ENCODE measurements around the gene ARMC9.
"Not testable (repeated sequence)": the region's sequence is repeated elsewhere in the genome, so short reads cannot be mapped to it uniquely, and the experiment has no call there.

ARMC9 gene

DNA sequence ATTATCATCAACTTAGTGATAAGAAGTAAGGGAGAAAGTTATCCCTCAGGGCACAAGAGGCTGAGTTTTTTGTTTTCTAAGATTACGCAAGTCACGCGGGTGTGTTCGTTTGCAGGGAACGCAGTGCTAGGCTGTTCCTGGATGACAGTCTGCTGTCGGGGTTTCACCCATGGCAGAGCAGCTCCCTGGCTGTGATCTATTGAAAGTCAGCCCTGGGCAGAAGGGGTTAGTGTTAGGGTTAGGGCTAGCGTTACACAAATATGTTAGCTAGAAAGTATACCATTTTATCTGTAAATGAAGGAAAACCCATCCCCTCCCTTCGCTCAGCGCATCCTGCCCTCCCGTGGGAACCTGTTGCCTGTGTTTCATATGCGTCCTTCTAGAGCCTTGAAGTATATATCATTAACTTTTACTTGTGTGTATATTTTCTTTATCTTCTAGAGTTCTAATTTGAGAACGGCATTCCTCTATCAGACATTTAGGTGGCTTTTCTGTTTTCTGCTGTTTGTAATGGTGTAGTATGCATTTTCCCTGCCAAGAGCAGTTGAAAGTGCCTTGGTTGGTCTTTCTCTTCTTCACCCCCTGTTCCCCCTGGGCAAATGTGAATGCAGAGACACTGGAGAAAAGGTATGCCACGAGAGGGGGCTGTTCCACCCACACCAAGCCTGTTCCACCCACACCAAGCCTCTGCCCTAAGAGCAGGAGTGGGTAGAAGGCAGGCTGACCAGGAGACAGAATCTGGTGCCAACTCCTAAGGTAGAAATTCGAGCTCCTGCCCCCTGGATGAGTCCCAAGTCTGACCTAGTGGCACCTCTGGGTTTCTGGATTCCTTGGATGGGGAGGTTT, 47.0 kb downstream of the ARMC9 start:
- ATAC-seq, result peak; percentile 55
- TF ChIP-seq ZNF8 (CRISPR knock-in tag; IDR thresholded peaks at IDR 0.05), result no peak
- TF ChIP-seq ISL1 (CRISPR knock-in tag; IDR thresholded peaks at IDR 0.05), result no peak
- TF ChIP-seq, protein P1, sequence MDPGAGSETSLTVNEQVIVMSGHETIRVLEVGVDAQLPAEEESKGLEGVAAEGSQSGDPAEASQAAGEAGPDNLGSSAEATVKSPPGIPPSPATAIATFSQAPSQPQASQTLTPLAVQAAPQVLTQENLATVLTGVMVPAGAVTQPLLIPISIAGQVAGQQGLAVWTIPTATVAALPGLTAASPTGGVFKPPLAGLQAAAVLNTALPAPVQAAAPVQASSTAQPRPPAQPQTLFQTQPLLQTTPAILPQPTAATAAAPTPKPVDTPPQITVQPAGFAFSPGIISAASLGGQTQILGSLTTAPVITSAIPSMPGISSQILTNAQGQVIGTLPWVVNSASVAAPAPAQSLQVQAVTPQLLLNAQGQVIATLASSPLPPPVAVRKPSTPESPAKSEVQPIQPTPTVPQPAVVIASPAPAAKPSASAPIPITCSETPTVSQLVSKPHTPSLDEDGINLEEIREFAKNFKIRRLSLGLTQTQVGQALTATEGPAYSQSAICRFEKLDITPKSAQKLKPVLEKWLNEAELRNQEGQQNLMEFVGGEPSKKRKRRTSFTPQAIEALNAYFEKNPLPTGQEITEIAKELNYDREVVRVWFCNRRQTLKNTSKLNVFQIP (CRISPR knock-in tag; IDR thresholded peaks at IDR 0.05; ENCODE audit: borderline replicate concordance, low read depth), result no peak
- TF ChIP-seq, protein P2, sequence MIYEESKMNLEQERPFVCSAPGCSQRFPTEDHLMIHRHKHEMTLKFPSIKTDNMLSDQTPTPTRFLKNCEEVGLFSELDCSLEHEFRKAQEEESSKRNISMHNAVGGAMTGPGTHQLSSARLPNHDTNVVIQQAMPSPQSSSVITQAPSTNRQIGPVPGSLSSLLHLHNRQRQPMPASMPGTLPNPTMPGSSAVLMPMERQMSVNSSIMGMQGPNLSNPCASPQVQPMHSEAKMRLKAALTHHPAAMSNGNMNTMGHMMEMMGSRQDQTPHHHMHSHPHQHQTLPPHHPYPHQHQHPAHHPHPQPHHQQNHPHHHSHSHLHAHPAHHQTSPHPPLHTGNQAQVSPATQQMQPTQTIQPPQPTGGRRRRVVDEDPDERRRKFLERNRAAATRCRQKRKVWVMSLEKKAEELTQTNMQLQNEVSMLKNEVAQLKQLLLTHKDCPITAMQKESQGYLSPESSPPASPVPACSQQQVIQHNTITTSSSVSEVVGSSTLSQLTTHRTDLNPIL (CRISPR knock-in tag; IDR thresholded peaks at IDR 0.05; ENCODE audit: low read depth), result no peak

DNA sequence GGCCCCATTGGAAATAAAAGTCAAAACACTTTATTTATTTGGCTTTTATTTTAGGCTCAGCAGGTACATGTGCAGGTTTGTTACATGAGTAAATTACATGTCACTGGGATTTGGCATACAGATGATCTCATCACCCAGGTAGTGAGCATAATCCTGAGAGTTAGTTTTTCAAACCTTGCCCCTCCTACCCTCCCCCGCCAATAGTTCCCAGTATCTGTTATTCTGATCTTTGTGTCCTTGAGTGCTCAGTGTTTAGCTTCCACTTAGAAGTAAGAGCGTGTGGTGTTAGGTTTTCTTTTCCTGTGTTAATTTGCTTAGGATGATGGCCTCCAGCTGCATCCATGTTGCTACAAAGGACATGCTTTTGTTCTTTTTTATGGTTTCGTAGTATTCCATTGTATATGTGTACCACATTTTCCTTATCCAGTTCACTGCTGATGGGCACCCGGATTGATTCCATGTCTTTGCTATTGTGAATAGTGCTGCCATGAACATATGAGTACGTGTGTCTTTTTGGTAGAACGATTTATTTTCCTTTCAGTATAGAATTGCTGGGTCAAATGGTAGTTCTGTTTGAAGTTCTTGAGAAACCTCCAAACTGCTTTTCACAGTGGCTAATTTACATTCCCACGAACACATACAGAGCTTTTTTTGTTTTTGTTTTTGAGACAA, 47.9 kb downstream of the ARMC9 start:
- ATAC-seq, result no peak
- TF ChIP-seq ZNF8 (CRISPR knock-in tag; IDR thresholded peaks at IDR 0.05), result peak; percentile 89
- TF ChIP-seq TCF4 (CRISPR knock-in tag; IDR thresholded peaks at IDR 0.05; ENCODE audit: borderline replicate concordance), result no peak
- no peak for TF ChIP-seq ZC3H10 (CRISPR knock-in tag; IDR thresholded peaks at IDR 0.05)
- TF ChIP-seq RARB (CRISPR knock-in tag; IDR thresholded peaks at IDR 0.05), result no peak
- TF ChIP-seq ARNTL (CRISPR knock-in tag; IDR thresholded peaks at IDR 0.05; ENCODE audit: borderline replicate concordance, low read depth), result no peak
- no peak for TF ChIP-seq ISL1 (CRISPR knock-in tag; IDR thresholded peaks at IDR 0.05)
- TF ChIP-seq, protein P1 (CRISPR knock-in tag; IDR thresholded peaks at IDR 0.05; ENCODE audit: borderline replicate concordance, low read depth), result no peak

DNA sequence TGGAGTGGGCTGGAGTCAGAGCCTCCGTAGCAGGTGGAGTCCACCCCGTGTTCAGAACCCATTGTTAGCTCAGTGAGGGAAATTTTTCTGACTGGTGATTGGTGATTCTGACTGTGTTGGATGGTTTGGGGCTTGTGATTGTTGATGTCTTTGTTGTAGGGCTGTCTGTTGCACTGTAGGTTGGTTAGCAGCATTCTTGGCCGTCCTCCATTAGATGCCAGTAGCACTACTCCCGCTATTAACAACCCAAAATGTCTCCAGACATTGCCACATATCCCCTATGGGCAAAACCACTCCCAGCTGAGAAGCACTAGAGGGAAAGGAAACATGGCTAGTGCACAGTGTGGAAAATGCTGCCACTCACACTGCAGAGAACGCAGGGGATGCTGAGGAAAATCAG, 51.7 kb downstream of the ARMC9 start:
- no peak for TF ChIP-seq SNAI2 (CRISPR knock-in tag; IDR thresholded peaks at IDR 0.05)
- no peak for TF ChIP-seq ZFP30 (CRISPR knock-in tag; IDR thresholded peaks at IDR 0.05)
- ATAC-seq, result no peak

DNA sequence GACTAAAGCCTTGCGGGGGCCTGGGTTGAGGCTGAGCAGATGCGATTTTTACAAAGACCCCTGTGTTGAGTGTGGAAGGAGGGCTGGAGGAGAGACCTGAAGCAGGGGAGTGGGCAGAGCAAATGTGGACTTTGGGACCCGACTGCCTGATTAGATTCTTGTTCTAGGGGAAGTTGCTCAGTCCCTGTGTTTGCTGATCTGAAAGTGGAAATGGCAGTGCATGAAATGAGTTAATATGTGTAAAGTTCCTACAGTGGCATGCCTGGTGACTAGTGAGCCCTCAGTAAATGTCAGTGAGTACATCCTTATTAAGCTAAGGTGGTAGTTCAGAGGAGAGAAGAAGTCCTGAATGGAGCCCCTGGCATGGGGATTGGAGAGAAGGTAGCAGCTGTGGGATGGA, 52.3 kb downstream of the ARMC9 start:
- no peak for ATAC-seq
- TF ChIP-seq ZNF70 (CRISPR knock-in tag; IDR thresholded peaks at IDR 0.05), result no peak
- TF ChIP-seq, protein P3, sequence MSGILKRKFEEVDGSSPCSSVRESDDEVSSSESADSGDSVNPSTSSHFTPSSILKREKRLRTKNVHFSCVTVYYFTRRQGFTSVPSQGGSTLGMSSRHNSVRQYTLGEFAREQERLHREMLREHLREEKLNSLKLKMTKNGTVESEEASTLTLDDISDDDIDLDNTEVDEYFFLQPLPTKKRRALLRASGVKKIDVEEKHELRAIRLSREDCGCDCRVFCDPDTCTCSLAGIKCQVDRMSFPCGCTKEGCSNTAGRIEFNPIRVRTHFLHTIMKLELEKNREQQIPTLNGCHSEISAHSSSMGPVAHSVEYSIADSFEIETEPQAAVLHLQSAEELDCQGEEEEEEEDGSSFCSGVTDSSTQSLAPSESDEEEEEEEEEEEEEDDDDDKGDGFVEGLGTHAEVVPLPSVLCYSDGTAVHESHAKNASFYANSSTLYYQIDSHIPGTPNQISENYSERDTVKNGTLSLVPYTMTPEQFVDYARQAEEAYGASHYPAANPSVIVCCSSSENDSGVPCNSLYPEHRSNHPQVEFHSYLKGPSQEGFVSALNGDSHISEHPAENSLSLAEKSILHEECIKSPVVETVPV (CRISPR knock-in tag; IDR thresholded peaks at IDR 0.05), result no peak
- TF ChIP-seq BACH2 (CRISPR knock-in tag; IDR thresholded peaks at IDR 0.05; ENCODE audit: borderline replicate concordance), result no peak
- TF ChIP-seq ESRRG (CRISPR knock-in tag; IDR thresholded peaks at IDR 0.05), result no peak
- TF ChIP-seq RARB (CRISPR knock-in tag; IDR thresholded peaks at IDR 0.05), result no peak
- TF ChIP-seq ZFP3 (CRISPR knock-in tag; IDR thresholded peaks at IDR 0.05), result no peak
- TF ChIP-seq ARNTL (CRISPR knock-in tag; IDR thresholded peaks at IDR 0.05; ENCODE audit: borderline replicate concordance, low read depth), result no peak
- TF ChIP-seq ZNF8 (CRISPR knock-in tag; IDR thresholded peaks at IDR 0.05), result no peak
- TF ChIP-seq ISL1 (CRISPR knock-in tag; IDR thresholded peaks at IDR 0.05), result no peak
- TF ChIP-seq TCF4 (CRISPR knock-in tag; IDR thresholded peaks at IDR 0.05; ENCODE audit: borderline replicate concordance), result no peak
- TF ChIP-seq GLIS3 (CRISPR knock-in tag; IDR thresholded peaks at IDR 0.05), result no peak

DNA sequence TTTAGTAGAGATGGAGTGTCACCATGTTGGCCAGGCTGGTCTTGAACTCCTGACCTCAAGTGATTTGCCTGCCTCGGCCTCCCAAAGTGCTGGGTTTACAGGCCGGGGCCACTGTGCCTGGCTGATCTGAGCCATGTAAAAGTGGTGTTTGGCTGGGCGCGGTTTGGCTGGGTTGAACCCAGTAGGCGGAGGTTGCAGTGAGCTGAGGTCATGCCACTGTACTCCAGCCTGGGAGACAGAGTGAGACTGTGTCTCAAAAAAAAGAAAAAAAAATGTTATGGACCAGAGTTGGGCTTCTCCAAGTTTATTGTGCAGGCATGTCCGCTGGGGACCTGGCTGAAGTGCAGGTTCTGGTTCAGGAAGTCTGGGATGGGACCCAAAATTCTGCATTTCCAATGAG, 54.9 kb downstream of the ARMC9 start:
- ATAC-seq, result not testable (repeated sequence)

DNA sequence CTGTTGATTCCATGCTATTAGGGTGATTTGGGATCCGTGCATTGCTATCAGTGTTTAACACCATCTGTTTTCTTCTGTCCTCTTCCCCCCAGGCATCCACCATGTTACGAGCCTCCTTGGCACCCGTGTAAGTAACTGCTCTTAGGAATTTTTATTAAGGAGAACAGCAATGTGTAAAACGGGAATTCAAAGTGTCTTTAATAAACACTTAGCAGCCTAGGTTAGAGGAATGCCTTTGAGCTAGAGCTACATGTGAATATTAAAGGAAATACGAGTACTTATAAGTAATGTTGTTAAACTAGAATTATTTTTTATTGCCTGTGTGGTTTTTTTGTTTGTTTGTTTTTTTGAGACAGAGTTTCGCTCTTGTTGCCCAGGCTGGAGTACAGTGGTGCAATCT, 58.1 kb downstream of the ARMC9 start:
- no peak for ATAC-seq
- TF ChIP-seq CSDC2 (CRISPR knock-in tag; IDR thresholded peaks at IDR 0.05) (no peak), ZFP30 (CRISPR knock-in tag; IDR thresholded peaks at IDR 0.05) (no peak), TCF4 (CRISPR knock-in tag; IDR thresholded peaks at IDR 0.05; ENCODE audit: borderline replicate concordance) (no peak), ZNF70 (CRISPR knock-in tag; IDR thresholded peaks at IDR 0.05) (no peak), ARNTL (CRISPR knock-in tag; IDR thresholded peaks at IDR 0.05; ENCODE audit: borderline replicate concordance, low read depth) (no peak), SNAI2 (CRISPR knock-in tag; IDR thresholded peaks at IDR 0.05) (no peak), ISL1 (CRISPR knock-in tag; IDR thresholded peaks at IDR 0.05) (no peak), ESRRG (CRISPR knock-in tag; IDR thresholded peaks at IDR 0.05) (no peak), RARB (CRISPR knock-in tag; IDR thresholded peaks at IDR 0.05) (no peak), PPARA (CRISPR knock-in tag; IDR thresholded peaks at IDR 0.05; ENCODE audit: borderline replicate concordance) (no peak), GLIS3 (CRISPR knock-in tag; IDR thresholded peaks at IDR 0.05) (no peak)
- TF ChIP-seq, protein P4, sequence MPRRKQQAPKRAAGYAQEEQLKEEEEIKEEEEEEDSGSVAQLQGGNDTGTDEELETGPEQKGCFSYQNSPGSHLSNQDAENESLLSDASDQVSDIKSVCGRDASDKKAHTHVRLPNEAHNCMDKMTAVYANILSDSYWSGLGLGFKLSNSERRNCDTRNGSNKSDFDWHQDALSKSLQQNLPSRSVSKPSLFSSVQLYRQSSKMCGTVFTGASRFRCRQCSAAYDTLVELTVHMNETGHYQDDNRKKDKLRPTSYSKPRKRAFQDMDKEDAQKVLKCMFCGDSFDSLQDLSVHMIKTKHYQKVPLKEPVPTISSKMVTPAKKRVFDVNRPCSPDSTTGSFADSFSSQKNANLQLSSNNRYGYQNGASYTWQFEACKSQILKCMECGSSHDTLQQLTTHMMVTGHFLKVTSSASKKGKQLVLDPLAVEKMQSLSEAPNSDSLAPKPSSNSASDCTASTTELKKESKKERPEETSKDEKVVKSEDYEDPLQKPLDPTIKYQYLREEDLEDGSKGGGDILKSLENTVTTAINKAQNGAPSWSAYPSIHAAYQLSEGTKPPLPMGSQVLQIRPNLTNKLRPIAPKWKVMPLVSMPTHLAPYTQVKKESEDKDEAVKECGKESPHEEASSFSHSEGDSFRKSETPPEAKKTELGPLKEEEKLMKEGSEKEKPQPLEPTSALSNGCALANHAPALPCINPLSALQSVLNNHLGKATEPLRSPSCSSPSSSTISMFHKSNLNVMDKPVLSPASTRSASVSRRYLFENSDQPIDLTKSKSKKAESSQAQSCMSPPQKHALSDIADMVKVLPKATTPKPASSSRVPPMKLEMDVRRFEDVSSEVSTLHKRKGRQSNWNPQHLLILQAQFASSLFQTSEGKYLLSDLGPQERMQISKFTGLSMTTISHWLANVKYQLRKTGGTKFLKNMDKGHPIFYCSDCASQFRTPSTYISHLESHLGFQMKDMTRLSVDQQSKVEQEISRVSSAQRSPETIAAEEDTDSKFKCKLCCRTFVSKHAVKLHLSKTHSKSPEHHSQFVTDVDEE (CRISPR knock-in tag; IDR thresholded peaks at IDR 0.05), result no peak
- TF ChIP-seq, protein P1 (CRISPR knock-in tag; IDR thresholded peaks at IDR 0.05; ENCODE audit: borderline replicate concordance, low read depth), result no peak
